GM19351 (cell line): ENCODE measurements around the gene KAT2A.
"Not testable (repeated sequence)": the region's sequence is repeated elsewhere in the genome, so short reads cannot be mapped to it uniquely, and the experiment has no call there.

Experiments used
- ATAC-seq: cut with Tn5 transposase; IDR thresholded peaks from one replicate; pipeline ENCODE4 v1.9.1; 2021; ENCODE audit warnings: mild to moderate bottlenecking, moderate library complexity; ENCODE audit not compliant: unreplicated experiment

The KAT2A gene

GRCh38 chr17:42120770-42121769 lies at the start of gene KAT2A:
Gene KAT2A, minus strand, starts transcription at chr17:42121367. Its CDS starts 63 bp downstream, at chr17:42121304.
- peak; percentile 83 for ATAC-seq

- ATAC-seq, result no peak
Observed at GRCh38 chr17:42169351-42169750, 48.2 kb upstream of the KAT2A start.

GRCh38 chr17:42167807-42168206 lies 46.6 kb upstream of the KAT2A start:
- ATAC-seq, result no peak

GRCh38 chr17:42166196-42166763 lies 45.1 kb upstream of the KAT2A start:
- ATAC-seq, result no peak

DNA sequence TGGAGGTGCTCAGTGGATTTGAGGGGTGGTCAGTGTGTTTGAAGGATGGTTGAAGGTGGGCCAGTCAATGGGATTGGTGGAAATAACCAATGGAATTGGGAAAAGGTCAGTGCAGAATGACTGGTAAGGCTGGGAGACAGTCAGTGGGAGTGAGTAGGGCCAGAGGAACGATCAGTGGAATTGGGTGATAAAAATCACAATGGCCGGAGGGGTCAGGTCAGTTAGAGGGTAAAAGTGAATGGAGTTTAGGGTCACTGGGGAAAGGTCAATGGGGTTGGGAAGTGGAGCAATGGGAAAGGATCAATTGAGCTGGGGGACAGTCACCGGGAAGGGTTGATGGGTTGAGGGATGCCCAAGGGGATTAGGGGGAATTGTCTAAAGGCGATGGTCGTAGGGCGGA lies 44.6 kb upstream of the KAT2A start:
- ATAC-seq, result no peak

GRCh38 chr17:42163696-42164407 lies 42.7 kb upstream of the KAT2A start:
- ATAC-seq, result no peak

DNA sequence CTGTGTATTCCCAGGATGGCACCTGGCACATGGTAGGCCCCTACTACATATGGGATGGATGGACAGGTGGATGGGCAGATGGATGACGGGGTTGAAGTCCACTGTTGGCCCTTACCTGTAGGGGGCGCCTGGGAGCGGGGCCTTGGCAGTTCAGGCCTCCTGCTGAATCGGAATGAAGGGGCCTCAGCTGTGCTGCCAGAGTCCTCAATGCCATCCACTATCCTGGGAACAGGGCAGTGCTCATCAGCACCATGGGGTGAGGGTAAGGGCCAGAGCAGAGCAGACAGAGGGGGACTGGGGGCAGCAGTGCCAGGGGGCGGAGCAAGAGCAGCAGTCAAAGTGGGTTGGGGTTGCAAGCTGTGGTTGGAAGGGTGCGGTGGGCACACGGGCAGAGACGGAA lies 41.9 kb upstream of the KAT2A start:
- ATAC-seq, result no peak

DNA sequence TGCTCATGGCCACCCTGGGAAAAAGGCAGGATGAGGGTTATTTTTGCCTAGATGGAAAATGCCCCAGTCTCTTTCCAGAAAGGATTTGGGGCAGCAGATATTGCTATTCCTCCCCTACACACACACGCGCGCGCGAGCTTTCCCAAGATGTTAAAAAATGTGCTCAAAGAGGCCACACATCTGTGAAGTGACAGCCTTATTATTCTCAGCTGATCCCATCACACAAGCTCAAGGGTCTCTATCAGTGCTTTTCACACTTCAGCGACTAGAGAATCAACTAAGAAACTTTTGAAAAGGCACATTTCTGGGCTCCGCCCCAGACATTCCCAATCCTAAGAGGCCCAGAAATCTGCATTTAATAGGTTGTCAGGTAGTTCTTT lies 39.4 kb upstream of the KAT2A start:
- no peak for ATAC-seq

DNA sequence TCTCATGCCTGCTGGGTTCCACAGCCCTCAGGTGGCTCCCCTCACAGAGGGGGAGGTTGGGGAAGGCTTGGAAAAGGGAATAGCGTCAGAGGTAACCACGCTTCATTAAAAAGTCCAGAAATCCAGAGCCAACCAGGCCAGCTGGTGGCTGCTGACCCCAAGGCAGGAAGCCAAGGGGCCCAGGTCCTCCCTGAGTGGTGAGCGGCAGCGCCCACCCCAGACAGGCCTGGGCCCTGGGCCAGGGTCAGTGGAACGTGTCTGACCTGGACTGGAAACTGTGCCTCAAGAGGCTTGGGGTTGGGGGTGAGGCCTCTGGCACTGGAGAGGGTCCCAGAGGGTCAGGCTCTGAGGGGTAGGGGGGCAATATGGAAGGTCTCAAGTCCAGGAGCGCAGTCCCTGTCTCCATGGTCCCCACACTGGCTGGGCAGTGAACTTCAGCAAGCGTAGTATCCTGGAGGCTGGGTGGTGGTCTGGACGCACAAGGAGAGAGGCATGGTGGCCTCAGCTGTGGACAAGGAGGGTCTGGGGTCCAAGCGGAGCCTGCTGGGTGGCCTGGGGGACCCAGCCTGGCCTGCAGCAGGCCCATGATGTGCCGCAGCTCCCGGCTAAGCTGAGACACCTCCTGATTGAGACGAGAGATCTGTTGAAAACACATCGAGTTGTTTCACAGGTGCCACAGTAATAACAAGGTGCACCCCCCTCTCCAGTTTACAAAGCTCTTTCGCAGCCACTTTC lies 38.8 kb upstream of the KAT2A start:
- no peak for ATAC-seq

DNA sequence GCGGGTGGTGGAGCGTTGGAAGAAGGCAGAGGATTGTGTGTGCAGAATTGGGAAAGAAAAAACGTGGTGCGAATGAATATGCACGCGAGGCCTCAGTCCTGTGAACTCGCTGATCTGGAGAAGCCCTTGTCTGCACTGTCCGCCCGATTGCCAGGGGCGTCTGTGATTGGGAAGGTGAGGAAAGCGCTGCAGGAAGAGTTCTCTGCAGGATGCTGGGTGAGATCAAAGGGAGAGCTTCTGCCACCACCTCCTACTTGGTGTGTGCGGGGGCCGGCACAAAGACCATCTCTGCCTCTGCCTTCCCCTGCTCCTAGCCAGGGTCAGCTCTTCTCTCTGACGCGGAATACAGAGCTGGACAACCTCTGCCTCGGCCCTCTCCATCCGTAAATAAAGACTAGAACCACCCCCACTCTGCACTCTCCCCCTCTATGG lies 34.5 kb upstream of the KAT2A start:
- no peak for ATAC-seq

DNA sequence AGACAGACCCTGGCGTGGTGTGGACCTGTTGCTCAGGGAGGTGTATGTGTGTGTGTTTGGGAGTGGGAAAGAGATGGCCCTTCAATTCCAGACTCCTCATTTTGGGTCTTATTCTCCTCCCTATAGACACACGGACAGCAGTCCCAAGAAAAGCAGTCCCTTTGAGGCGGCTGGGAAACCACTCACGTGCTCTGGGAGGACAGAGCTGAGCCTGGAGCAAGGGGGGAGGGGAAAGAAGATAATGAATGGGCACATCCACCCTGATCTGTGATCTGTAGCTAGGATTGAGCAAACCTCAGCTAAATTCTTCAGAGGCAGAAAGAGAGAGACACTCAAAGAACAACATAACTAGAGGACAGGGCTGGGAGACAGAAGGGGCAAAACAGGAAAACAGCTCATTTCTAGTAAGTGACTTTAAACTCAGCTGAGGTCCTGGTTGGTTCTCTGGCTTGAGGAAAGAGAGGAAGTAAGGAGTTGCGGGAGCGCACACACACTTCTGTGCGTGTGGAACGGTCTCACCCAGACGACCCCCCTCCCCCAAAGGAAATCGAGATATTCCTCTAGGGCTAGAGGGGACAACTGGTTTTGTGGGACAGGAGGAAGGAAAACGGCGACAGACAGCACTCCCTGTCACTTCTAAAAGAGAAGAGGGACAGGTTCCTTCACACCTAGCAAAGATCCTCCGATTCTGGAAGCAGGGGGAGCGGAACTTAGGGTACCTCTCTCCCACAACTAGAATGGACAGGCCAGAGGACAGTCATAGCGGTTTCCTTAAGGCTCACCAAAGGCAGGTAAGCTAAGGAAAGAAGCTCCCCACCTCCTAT lies 33.0 kb upstream of the KAT2A start:
- ATAC-seq, result no peak

- ATAC-seq, result no peak
Observed at GRCh38 chr17:42146911-42147607, 25.9 kb upstream of the KAT2A start.

DNA sequence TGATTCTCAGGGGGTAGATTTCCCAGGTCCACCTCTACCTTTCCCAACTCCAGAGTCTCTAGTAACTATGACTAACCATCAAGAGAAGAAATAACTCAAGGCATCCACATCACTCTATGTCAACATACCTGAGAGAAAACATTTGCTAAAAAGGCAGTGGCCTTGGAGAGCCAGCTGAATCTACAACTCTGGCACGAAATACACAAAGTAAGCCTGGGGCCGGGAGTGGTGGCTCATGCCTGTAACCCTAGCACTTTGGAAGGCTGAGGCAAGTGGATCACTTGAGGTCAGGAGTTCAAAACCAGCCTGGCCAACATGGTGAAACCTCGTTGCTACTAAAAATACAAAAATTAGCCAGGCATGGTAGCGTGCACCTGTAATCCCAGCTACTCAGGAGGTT lies 22.0 kb upstream of the KAT2A start:
- not testable (repeated sequence) for ATAC-seq

GRCh38 chr17:42142371-42142896 lies 21.3 kb upstream of the KAT2A start:
- ATAC-seq, result no peak

GRCh38 chr17:42141382-42141781 lies 20.2 kb upstream of the KAT2A start:
- ATAC-seq, result no peak

- not testable (repeated sequence) for ATAC-seq
Observed at GRCh38 chr17:42140690-42141089, 19.5 kb upstream of the KAT2A start.

GRCh38 chr17:42138749-42139492 lies 17.8 kb upstream of the KAT2A start:
- no peak for ATAC-seq

DNA sequence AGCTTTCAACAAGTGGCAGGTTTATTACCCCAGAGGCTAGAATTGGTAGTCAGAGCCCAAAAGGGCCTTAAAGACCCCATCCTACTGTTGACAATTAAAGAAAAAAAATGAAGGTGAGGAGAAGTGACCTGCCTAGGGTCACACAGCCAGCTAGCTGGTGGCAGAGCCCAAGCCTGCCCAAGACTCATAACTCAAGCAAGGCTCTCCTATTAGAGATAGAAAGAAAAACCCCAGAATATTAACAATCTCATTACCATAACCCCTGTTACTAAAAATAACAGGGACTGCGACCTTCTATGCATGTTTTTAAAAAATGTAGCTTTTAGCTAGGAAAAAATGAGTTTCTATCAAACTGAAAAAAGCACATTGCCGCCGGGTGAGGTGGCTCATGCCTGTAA lies 15.5 kb upstream of the KAT2A start:
- ATAC-seq, result no peak
